H1 (cell line): Measurements from ENCODE around the gene VSTM2B. TPM values are rescaled to one million over a fixed set of nuclear protein-coding genes. Genes with fewer than 3 reads are reported as not detected.

Experiments used
- RFX5 ChIP-seq: IDR thresholded peaks from 2 replicates; pipeline ENCODE4 v1.6.1; 2011; ENCODE audit warnings: low read depth, low read length, improper control_type of control experiment, borderline replicate concordance
- SAP30 ChIP-seq: fragments of 300-600 bp; sonication (generic); IDR thresholded peaks from 2 replicates; pipeline ENCODE4 v1.7.1; 2012; ENCODE audit warnings: low read length, moderate library complexity, mild to moderate bottlenecking, inconsistent platforms; ENCODE audit not compliant: insufficient read depth, insufficient replicate concordance
- TEAD4 ChIP-seq: IDR thresholded peaks from 2 replicates; pipeline ENCODE4 v1.6.1; 2012; ENCODE audit warnings: low read depth, low read length, inconsistent platforms, mixed read lengths
- polyA plus RNA-seq, 7 experiments: library from polyadenylated mRNA; depleted of rRNA in 3 of 7; stranded (reverse) in 5 of 7; unstranded in 2 of 7; fragments of >200 nt in 5 of 7; fragments of 200-250 nt in 2 of 7; gene quantifications; 1 replicate in 5 of 7; 2 replicates in 1 of 7; 4 replicates in 1 of 7; pipeline versions ENCODE4 v1.2.1 to v1.2.3, GENCODE V29; 2011 to 2013; ENCODE audit warnings: missing spikeins in 2 of 7, mixed read lengths in 2 of 7
- total RNA-seq: library from RNA; stranded (reverse); fragmentation: NEBNext Ultra II Directional; extraction: Animal tissue kit (Norgen Biotek cat#: 25700); gene quantifications from 2 replicates; pipeline ENCODE4 v1.2.1, GENCODE V29; 2021

Gene VSTM2B
- total and polyA plus RNA-seq, 2 of the 8 experiments (the other 6 are each of a cell fraction or from before 2014, with no cell fraction given) = 0.82 to 1.5 TPM

DNA sequence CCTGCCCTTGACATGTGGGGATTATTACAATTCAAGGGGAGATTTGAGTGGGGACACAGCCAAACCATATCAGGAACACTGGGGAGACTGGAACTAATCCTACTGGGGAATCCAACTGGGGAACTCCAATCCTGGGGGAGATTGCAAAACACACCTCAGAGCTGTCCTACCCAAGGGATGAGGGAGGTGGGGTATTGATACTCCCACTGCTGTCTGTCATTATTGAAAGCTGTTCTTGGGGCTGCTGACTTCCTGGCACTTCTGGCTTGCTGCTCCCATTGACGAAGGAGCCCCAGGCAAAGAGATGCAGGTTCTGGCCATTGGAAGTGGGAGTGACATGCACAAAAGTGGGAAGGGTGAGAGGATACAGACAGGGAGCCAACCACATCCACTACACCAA is 55.6 kb downstream of the VSTM2B start (continued):
- TF ChIP-seq RFX5 = no peak
- no peak for TF ChIP-seq SAP30
- no peak for TF ChIP-seq TEAD4
- TF ChIP-seq, all 59 proteins: peak for 0
